H54 (cell line): ENCODE results near the gene CFLAR.

Source experiments
- DNase-seq: peaks from one replicate; pipeline ENCODE4 v3.0.0; 2011; ENCODE audit warnings: low spot score, mixed read lengths; ENCODE audit not compliant: insufficient read length
- FAIRE-seq: peaks from 3 replicates; lab custom pipeline; 2011; peaks lifted over from hg19 to GRCh38; lab: Jason Lieb, UNC
- POLR2A ChIP-seq: IDR thresholded peaks from 2 replicates; pipeline ENCODE4 v1.6.1; 2011; ENCODE audit warnings: low read depth, mild to moderate bottlenecking, low read length

Gene CFLAR

GRCh38 chr2:201215963-201216362 lies 100.0 kb downstream of the CFLAR start:
- DNase-seq (no peak), FAIRE-seq (no peak)

DNA sequence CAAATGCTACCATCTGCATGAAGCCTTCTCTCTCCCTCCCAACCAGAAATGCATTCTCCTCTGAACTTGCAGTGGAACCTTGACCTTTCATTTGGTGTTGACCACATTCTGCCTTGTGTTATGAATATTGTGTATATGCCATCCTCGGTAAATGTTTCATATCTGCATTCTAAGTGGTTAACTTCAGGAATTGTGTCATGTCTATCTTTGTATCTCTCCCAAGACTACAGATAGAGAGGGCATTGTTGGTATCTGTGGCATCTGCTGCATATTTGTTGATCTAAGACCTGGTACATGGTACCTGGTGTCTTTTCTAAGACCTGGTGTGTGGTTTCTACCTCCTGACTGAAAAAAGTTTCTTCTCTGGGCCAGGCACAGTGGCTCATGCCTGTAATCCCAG lies 101.0 kb downstream of the CFLAR start:
- TF ChIP-seq POLR2A: no peak
- DNase-seq: no peak
- FAIRE-seq: no peak

More at GRCh38 chr2:201215963-201216362, 100.0 kb downstream of the CFLAR start:
- TF ChIP-seq POLR2A: no peak

DNA sequence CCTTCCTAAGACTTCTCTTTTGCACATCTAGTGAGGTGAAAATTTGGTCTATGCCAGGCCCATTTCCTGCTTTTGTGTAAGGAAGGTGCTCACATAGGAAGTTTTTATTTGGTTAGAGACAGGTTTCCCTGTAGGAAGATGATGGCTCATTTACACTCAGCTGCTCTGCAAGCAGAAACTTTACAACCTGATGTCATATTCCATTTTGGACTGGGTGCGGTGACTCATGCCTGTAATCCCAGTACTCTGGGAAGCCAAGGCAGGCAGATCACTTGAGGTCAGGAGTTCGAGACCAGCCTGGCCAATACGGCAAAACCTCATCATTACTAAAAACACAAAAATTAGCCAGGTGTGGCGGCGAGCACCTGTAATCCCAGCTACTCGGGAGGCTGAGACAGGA lies 102.8 kb downstream of the CFLAR start:
- no peak for DNase-seq
- peak; percentile 36 for FAIRE-seq
- no peak for TF ChIP-seq POLR2A

DNA sequence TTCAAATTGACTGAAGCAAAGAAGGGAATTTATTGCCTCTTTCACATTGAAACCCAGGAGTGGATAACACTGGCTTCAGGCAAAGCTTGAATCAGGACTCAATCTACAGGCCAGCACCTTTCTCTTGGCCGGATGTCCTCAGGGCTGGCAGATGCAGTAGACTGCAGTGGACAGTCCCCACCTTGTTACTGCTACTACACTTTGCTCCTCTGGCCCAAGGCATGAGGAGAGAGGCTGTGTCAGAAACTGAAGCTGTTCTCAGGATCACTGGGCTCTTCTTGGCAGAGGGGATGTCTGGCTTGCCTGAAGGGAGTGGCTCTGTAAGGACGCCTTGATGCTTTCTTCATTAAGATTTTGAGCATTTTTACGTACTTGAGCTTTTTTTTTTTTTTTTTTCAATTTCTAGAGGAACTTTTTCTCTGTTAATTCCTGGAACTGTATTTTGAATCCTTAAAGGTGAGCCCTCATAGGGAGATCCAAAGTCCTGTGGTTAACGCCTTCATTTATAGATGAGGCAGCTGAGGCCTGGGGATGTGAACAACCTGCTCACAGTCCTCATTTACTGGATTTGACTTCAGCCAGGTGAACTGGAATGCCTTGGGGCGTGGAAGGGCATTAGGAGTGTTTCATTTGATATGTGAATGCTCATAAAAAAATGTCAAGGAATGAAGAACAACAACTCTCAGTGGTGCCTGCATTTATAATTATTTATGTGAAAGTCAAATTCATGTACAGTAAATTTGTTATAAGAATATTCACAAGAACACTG lies 103.5 kb downstream of the CFLAR start:
- no peak for TF ChIP-seq POLR2A
- FAIRE-seq: no peak
- no peak for DNase-seq

- no peak for DNase-seq
- no peak for TF ChIP-seq POLR2A
- no peak for FAIRE-seq
These were observed 104.2 kb downstream of the CFLAR start for GRCh38 chr2:201220102-201220570.

DNA sequence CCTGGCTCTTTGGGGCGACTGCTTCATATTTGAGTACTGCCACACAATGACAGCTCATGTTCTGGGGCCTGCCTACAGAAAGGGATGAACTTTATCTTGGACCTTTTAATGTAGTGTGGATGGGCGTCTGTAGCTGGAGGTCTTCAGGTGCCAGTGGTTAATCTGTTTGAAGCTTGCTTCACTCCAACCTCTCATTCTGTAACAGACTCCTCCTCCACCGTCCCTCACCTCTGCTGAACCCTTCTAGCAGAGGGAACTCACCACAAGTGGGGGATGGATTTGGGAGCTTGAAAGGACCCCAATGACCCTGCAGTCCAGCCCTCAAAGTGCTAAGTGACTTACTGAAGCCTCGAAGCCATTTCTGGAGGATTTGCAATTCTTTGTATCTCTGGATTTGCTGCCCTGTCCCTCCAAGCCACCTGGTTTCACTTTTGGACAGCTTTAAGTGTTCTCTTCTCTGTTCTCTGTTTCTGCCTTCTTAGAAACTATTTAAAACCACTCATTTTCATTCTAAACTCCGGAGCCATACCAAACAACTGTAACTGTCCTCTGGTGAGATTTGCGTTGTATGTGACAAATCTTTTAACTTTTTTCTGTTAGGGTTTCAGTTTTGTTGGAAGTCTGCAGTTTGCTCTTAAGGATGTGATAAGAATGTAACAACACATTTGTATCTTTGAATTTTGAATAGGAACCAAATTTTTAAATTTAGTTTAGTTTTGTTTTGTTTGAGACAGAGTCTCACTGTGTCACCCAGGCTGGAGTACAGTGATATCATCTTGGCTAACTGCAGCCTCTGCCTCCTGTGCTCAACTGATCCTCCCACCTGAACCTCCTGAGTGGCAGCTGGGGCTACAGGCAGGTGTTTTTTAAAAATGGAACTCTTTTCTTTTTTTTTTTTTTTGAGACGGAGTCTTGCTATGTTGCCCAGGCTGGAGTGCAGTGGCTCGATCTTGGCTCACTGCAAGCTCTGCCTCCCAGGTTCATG lies 107.4 kb downstream of the CFLAR start:
- FAIRE-seq: no peak
- DNase-seq: no peak
- no peak for TF ChIP-seq POLR2A
